GM18508 (cell line): ENCODE results near the gene ZSCAN23.
A peak's percentile ranks its signal among the peaks of the same experiment; 100 is the strongest.
"Not testable (repeated sequence)": the region's sequence is repeated elsewhere in the genome, so short reads cannot be mapped to it uniquely, and the experiment has no call there.

Source experiments
- ATAC-seq: cut with Tn5 transposase; IDR thresholded peaks from one replicate; pipeline ENCODE4 v1.9.1; 2021; ENCODE audit warnings: moderate number of reproducible peaks; ENCODE audit not compliant: insufficient read depth, unreplicated experiment

ZSCAN23 gene

DNA sequence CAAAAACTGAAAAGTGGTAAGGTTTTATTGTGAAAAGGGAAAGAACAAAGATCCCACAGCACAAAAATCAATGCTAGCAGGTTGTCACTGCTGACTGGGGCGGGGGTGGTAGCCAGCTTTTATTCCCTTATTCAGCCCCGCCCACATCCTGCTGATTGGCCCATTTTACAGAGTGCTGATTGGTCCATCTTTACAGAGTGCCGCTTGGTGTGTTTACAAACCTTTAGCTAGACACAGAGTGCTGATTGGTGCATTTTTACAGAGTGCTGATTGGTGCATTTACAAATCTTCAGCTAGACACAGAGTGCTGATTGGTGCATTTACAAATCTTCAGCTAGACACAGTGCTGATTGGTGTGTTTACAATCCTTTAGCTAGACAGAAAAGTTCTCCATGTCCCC lies 1.5 kb upstream of the ZSCAN23 start:
- not testable (repeated sequence) for ATAC-seq

DNA sequence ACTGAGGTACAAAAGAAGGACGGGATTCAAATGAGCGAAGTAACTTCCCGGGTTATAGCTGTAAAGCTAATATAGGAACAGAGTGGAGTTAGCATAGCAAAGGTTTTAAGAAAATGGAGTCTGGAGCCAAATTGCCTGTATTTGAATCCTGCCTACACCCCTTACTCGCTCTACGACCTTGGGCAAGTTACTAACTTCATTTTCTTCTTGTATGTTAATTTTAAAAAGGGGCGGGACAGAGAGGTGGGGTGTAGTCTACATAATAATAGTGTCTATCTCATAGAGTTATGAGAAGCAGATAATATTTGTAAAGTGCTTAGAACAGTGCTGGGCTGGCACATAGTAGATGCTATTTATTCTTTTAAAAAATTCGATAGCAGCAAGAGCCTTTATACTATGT lies 705 bp downstream of the ZSCAN23 start:
- no peak for ATAC-seq

- no peak for ATAC-seq
Measured at GRCh38 chr6:28436404-28436803, 6.9 kb downstream of the ZSCAN23 start.

- no peak for ATAC-seq
Measured at GRCh38 chr6:28433119-28433518, 10.2 kb downstream of the ZSCAN23 start.

- ATAC-seq: no peak
Measured at GRCh38 chr6:28429781-28430180, 13.5 kb downstream of the ZSCAN23 start.

DNA sequence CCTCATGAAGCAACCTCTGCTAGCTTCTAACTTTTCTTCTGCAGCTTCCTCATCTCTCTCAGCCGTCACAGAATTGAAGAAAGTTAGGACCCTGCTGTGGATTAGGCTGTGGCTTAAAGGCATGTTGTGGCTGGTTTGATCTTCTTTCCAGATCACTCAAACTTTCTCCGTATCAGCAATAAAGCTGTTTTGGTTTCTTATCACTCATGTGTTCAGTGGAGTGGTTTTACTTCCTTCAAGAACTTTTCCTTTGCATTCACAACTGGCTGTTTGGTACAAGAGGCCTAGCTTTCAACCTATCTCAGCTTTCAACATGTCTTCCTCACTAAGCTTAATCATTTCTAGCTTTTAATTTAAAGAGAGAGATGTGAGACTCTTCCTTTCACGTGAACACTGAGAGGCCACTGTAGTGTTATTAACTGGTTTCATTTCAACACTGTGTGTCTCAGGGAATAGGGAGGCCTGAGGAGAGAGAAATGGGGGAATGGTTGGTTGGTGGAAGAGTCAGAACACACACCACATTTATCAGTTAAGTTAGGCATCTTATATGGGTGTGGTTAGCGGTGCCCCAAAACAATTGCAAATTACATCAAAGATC lies 17.2 kb downstream of the ZSCAN23 start:
- ATAC-seq: no peak

DNA sequence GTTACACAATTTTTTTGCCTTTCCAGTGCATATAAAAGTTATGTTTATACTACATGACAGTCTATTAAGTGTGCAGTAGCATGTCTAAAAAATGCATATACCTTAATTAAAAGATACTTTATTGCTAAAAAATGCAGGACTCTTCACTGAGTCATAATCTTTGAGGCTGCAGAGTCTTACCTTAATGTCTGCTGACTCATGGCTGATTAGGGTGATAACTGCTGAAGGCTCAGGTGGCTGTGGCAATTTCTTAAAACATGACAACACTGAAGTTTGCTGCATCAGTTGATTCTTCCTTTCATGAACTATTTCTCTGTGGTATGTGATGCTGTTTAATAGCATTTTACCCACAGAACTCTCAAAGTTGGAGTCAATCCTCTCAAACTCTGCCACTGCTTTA lies 19.1 kb downstream of the ZSCAN23 start:
- ATAC-seq: no peak

GRCh38 chr6:28423546-28423945 lies 19.7 kb downstream of the ZSCAN23 start:
- no peak for ATAC-seq

GRCh38 chr6:28413681-28414080 lies 29.6 kb downstream of the ZSCAN23 start:
- no peak for ATAC-seq

DNA sequence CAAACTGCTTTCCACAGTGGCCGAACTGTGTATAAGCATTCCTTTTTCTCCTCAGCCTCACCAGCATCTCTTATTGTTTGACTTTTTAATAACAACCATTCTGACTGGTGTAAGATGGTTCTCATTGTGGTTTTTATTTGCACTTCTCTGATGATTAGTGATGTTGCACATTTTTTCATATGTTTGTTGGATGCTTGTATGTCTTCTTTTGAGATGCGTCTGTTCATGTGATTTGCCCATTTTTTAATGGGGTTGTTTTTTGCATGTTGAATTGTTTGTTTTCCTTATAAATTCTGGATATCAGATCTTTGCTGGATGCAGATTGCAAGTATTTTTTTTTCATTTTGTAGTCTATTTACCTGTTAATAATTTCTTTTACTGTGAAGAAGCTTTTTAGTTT lies 32.5 kb downstream of the ZSCAN23 start:
- no peak for ATAC-seq

DNA sequence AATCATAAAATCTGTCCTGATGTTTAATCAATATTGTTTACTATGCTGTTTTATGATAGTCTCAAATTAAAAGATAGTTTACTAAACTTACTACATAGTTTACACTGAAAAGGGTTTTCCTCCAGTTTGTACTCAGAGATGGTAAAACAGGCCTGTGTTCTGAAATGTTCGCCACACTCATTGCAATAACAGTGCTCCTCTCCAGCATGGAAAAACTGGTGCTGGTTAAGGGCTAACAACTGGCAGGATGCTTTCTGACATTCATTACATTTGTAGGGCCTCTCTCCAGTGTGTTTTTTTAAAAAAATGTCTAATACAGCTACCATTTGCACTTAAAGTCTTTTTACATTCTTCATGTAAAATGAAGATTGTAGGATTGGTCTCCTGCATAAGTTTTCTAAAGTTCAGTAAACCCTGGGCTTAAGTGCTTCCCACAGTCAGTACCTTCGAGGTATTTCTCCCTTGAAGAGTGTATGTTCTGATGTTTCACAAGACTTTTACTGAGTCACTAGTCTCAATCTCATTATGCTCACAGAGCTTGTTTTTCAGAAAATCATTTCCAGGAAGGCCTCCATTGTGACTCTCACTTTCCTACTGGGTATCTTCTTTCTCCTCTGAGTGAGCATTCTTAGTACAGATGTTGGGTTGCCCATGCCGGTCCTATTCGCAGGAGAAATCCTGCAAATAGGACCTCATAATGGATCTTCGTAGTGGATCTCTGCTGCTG lies 35.1 kb downstream of the ZSCAN23 start:
- ATAC-seq: no peak

DNA sequence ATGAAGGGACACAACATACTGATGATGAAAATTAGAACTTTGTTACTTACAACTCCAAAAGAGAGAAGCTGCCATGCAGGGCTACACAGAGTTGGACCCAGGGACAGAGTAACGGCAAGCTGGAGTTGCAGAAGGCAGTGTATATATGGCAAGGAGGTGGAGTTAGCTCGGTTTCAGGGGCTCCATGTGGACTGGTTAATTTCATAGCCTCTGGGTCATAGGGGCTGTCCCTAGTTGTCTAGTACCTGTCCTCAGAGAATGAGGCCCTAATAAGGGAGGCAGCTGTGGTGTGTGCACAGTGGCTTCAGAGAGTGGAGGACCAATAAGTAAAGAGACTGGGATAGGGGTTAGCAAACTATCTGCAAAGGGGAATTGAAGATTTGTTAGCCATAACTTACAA lies 35.9 kb downstream of the ZSCAN23 start:
- no peak for ATAC-seq

DNA sequence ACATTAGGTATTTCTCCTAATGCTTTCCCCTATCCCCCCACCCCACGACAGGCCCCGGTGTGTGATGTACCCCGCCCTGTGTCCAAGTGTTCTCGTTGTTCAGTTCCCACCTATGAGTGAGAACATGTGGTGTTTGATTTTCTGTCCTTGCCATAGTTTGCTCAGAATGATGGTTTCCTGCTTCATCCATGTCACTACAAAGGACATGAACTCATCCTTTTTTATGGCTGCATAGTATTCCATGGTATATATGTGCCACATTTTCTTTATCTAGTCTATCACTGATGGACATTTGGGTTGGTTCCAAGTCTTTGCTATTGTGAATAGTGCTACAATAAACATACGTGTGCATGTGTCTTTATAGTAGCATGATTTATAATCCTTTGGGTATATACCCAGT lies 39.4 kb downstream of the ZSCAN23 start:
- ATAC-seq: not testable (repeated sequence)

DNA sequence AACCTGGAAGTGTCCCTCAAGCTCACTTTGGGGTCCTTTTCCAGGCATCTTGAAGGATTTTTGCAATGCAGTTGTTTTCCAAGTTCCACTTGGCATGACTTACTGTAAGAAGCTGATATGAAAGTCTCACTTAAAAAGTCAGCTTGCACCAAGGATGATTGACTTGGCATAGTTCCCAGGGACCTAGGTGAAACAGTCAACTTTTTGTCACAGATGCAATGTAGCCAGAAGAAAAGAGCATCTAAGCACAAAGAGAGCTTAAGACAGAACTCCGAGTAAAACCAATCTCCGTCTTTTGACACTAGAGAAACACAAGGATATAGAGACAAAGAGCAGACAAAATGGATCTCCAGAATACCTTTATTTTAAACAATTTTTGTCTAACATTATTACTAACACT lies 41.1 kb downstream of the ZSCAN23 start:
- no peak for ATAC-seq

DNA sequence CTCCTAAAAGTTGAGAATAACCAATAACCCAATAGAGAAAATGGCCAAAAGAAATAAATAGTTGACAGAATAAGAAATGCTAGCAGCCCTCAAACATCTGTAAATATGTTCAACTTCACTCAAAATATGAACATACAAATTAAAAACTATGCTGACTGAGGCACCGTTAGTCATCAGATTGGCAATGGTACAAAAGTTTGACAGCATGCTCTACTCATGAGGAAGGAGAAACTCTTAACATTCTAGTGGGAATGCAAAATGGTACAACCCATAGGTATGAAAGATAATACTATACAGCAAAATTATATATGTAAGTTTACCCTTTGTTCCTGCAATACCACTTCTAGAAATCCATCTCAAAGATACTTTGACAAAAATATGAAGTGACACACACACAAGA lies 42.1 kb downstream of the ZSCAN23 start:
- ATAC-seq: no peak

DNA sequence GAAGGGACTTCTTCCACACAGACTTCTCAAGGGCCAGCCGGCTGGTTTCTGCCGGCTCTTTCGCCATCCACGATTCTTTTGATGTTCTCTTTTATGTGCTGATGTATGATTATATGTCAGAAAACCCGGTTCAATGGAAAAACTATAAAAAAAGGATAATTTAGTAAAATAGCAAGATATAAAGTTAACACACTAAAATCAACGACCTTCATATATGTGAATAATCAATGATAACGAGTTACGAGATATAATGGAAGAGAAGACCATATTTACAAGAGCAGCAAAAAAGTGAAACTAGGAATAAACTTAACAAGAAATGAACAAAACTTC lies 43.2 kb downstream of the ZSCAN23 start:
- no peak for ATAC-seq

GRCh38 chr6:28399350-28400121 lies 43.8 kb downstream of the ZSCAN23 start, which contains the start of gene ZSCAN12:
TSS of gene ZSCAN12 (minus strand) at chr6:28399747. CDS start at chr6:28398405, 1,342 bp downstream.
- ATAC-seq: peak; percentile 66

GRCh38 chr6:28395918-28396317 lies 47.4 kb downstream of the ZSCAN23 start:
- ATAC-seq: no peak

DNA sequence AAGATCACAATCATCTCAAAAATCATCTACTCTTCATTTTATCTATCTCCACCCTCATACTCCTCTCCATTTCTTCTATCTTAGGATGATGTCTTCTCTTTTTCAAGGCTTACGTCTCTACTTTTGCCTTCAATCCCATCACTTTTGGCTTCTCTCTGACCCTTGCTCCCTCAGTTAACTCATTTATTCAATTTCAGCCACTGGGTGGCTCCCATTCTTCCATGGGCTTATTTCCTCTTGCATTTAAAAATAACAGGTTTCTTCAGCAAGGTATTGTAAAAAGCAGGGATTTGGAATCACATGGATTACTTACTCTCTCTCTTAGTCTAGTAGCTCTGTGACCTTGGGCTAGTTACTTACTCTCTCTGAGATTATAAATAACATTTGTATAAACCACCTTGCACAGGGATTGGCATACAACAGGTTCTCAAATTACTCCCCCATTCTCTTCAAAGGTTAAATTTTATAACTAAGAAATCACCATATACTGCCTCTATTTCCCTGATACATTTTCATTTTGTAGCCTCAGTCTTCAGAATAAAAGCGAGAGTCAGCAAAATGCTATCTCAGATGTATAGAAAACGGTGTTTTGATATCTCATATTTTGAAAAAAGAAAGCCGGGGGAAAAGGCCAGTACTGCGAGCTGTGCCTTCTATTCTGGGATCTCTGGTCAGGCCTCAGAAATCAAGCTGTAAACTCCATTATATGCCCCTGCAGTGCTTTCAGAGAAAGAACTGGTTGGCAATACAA lies 49.2 kb downstream of the ZSCAN23 start:
- ATAC-seq: no peak

DNA sequence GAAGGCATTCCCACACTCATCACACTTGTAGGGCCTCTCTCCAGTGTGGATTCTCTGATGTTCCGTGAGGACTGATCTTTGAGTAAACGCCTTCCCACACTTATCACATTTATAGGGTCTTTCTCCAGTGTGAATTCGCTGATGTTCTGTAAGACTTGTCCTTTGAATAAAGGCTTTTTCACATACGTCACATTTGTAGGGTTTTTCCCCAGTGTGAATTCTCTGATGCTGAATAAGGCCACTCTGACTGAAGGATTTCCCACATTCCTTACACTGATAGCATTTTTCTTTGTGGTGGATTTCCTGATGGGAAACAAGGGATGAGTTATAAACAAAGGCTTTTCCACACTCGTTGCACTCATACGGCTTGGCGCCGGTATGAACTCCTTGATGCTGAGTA lies 52.6 kb downstream of the ZSCAN23 start:
- no peak for ATAC-seq

- no peak for ATAC-seq
Measured at GRCh38 chr6:28384143-28384533, 59.2 kb downstream of the ZSCAN23 start.
